ENCODE measurements around the gene C3AR1.
A peak's percentile ranks its signal among the peaks of the same experiment; 100 is the strongest.
"Not testable (repeated sequence)": the region's sequence is repeated elsewhere in the genome, so short reads cannot be mapped to it uniquely, and the experiment has no call there.

The C3AR1 gene

DNA sequence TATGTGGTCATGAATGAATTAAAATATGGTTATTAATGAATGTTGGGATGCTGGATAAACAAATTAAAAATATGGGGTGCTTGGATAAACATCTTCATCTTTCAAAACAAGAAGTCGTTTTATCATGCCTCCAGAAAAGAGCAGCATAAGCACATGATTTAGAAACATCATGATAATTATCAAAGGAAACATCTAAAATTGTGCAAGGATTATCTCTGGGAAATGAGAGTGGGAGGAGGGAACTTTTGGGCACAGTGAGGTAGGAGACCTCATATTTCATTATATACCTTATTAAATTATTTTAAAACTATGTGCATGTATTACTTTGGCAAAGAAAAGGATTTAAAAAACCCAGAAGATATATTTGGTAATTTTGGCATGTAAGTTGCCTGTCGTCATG lies 8.9 kb downstream of the C3AR1 start:
- DNase-seq = no peak

DNA sequence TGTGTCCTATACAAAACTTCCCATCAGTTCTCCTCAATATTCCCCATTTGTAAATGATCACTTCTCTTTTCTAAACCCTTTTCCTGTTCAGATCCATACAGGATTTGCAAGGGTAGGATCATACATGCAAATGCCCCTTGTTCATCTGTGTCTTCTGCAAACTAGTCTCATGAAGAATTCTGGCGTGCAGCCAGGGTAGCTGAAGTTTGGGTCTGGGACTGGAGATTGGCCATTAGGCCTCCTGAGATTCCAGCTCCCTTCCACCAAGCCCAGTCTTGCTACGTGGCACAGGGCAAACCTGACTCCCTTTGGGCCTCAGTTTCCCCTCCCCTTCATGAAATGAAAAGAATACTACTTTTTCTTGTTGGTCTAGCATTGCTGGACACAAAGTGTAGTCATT lies 11.3 kb downstream of the C3AR1 start:
- no peak for DNase-seq

DNA sequence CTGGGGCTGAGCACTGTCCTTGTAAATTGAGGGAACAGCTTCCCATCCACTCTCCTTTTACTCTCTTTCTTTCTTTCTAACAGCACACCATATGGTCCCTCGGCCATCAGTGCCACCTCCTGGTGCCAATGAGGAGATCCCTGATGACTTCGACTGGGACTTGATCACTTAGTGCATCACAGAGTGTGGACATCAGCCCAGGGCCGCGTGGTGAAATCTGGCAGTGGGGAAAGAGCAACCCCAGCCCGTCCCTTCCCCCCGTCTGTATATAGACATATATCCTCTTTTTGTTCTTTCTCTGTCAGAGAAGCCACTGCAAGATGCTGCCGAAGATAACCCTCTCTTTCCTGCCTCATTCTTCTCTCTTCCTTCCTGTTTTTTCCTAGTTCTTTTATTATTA lies 13.5 kb downstream of the C3AR1 start:
- no peak for DNase-seq

DNA sequence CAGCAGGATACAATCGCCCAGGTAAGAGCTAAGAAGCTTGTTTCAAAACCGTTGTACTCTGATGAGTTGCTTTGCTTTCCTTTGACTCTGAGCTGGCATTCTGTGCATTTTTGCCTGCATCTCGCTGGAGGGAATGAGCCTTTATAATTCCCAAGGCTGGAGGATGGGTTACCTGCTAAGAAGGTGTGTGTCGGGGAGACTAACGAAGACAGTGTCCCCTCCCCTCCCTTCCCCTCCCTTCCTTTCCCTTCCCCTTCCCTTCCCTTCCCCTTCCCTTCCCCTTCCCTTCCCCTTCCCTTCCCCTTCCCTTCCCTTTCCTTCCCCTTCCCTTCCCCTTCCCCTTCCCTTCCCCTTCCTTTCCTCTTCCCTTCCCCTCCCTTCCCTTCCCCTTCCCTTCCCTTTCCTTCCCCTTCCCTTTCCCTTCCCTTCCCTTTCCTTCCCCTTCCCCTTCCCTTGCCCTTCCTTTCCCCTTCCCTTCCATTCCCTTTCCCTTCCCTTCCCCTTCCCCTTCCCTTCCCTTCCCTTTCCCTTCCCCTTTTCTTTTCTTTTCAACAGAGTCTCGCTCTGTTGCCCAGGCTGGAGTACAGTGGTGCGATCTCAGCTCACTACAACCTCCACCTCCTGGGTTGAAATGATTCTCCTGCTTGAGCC lies 15.4 kb downstream of the C3AR1 start:
- no peak for DNase-seq

DNA sequence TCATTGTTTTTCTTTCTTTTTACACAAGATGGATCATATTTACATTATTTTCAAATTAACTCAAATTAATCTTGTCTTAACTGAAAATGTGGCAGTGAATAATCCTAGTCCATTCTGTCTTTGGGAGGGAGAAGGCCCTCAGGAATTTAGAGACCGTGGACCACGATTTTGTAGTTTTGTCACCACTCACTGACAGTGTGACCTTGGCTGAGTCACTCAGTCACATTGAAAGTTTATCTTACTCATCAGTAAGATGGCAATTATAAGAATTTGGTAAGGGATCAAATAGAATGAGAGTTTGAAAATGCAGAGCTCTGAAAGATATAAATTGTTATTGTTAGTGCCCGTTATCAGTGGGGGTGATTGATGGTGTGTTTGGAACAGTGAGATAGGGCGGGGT lies 17.3 kb downstream of the C3AR1 start:
- DNase-seq = no peak

DNA sequence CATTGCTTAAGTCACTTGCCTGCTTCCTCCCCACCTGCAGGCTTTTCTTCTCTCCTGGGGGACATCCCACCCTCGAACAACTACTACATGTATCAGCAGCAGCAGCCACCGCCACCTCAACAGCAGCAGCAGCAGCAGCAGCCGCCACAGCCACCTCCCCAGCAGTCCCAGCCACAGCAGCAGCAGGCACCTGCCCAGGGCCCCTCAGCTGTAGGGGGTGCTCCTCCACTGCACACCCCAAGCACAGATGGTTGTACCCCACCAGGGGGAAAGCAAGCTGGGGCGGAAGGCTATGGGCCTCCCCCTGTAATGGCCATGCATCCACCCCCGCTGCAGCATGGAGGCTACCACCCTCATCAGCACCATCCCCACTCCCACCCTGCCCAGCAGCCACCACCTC lies 18.3 kb downstream of the C3AR1 start:
- DNase-seq = no peak

DNA sequence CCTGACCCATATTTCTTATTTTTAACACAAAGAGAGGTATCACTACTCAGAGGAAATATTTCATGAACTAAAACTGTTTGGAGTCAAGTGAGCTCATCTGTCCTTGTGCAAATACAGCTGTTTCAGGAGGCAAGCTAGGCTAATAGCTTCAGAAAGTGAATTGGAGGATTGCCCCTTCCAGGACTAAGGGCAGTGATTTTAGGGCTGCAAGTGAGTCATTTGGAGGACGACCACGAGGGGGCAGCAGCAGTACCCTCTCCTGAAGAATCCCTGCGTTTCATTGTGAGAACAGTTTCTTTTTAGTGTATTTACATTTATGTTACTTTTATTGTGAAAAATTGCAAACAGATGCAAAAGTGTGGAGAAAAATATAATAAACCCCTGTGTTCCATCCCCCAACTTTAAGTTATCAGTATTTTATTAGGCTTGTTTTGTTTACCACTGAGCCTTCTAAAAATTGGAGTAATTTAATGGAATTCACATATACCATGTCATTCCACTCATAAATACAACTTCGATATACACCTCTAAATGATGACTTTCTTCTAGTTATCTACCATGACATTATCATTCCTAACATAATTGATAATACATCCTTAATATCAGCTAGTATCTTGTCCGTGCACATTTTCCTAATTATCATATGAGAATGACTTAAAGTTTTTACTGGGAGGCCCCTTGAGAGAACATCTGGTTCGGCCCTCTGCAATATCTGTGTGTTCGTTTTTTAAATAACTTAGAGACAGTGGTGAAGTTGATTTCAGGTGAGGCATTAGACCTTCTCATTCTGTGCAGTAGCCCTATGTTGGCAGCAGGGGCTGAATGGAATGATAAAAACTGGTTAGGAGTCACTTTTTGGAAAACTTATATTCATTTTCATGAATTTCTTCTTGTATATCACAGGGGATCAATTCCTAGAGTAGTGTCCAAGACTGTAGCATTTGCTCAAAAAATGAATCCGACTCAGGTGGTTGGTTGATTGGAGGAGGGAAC lies 19.9 kb downstream of the C3AR1 start:
- no peak for DNase-seq

DNA sequence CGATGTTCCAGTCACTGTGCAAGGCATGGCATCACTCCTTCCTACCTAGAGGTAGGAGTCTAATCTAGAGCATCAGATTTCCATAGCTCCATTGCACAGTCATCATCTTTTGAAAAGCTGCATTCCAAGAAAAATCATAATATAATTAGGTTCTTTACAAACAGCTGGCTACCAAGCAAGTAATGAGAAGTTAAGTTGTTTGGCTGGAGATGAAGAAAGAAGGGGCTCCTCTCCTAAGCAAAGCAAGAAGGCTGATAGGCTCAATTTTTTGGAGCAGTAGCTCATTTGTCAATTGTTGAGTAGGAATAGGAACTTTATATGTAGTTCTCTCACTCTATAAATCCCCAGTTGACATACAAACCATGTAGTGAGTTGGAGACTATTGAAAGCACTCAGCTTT lies 25.4 kb downstream of the C3AR1 start:
- no peak for DNase-seq

DNA sequence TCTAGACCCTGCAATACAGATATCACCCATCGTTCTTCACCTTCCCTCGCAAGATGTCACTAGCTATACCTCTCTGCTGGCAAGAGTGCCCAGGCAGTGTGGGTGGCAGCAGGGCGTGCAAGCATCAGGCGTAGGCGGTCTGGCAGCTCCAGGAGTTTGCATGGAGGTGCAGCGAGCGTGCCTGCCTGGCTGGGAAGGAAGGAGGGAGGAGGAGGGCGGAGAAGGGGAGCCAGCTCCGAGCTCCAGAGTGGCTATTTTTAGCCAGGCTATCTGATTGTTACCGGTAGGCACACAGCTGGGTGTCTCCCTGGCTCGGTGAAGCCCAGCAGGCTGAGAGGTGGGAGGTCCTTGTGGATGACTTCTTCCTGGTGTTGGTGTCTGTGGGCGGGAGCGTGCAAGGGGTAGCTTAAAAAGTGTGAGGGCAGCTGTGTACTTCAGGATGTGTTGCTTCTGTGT lies 27.5 kb downstream of the C3AR1 start:
- no peak for DNase-seq

DNA sequence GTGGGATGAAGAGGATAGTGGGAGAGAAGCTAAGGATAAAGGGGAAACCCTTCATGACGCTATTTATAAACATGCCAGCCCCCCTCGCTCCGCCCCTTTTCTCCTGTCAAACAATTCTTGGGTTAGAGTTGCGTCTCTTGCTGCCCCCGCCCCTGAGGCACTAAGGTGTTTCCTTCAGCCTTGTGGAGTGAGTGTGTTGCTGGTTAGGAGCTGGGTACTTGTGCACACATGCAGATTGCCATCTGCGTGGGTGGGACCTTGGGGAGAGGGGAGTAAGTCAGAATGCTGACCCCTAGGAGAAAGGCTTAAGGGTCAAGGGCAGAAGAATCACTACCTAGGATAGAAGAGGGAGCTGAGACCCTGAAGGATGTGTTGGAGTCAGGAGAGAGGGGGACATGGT lies 28.2 kb downstream of the C3AR1 start:
- DNase-seq = no peak

DNA sequence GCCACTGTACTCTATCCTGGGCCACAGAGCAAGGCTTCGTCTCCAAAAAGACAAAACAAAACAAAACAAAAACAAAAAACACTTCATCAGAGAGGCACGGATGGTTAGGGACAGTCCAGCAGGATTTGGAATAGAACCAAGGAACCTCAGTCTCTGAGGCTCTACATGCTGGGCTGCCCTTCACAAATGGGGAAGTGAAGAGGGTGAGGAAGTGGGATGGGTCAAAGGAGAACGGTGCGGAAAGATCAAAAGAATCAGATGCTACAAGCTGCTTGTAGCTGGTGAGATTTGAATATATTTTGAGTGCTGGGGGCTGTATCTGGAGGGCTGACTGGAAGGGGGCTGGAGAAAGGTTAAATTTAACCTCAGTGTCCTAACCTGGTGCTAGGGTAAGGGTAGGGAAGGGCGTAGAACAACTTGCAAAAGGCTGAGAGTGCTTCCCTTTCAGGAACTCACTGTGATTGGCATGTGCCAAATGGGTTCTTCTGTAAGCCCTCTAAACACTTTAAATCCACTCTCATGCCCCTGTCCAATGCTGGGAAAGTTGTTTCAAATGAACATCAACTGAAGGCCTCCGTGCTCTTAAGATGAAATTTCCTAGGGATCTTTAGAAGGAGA lies 29.0 kb downstream of the C3AR1 start:
- DNase-seq = peak; percentile 35

DNA sequence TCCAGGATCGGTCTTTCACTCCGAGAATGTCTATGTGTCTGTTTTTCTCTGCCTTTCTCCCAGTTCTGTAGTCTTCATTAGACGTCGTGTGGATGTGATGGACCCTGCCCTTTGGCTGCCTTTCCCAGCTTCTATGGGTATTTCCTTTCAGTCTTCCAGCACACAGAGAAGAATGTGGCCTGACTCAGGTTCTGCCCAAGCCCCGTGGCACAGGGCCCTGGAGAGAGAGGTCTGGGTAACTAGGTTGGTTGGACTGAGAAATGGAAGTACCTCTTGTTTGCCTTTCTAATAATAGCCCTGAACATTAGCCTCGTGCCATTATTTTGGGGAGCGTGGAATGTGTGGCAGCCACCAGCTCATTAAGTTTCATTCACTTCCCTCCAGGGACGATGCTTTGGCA lies 29.8 kb downstream of the C3AR1 start:
- DNase-seq = no peak

DNA sequence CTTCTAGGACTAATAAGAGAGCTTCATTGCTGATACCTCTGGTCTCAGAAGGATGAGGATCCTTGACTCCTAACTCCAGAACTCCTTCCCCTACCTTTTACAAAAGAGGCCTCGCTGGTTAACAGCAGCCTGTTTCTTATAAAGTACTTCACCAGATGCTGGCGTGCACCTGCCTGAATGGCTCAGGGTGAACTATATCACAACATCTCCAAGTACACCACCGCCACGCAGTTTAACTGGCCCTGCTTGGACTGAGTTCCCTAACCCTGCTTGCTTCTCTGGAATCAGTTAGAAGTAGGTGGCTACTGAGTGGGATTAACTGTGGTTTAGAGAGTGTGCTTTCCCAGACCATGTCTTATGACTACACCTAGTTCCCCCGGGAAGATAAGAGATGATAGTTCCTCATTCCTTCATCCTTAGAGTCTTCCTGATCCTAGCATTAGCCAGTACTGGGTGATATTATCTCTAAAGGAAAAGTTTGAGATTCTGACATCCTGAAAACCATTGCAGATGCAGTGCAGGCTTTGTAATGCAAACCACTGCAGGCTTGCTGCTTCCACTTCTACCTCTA lies 30.6 kb downstream of the C3AR1 start:
- DNase-seq = no peak

DNA sequence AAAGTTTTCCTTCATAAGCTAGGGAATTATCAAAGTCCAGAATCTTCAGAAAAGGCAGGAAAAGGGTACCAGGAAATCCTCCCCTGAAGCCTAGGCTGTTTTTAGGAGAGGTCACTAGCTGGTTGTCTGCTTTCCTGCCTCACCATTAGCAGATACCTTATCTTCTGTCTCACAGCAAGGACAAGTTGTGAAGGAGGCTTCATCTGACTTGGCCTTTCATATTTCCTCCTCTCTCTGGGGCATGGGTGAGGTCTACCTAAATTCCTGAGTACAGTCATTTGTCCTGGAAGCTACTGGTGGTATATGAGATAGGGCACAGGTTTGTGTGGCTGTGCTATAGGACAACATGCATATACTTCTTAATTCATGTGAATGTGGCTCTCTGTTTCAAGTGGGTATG lies 31.4 kb downstream of the C3AR1 start:
- no peak for DNase-seq

DNA sequence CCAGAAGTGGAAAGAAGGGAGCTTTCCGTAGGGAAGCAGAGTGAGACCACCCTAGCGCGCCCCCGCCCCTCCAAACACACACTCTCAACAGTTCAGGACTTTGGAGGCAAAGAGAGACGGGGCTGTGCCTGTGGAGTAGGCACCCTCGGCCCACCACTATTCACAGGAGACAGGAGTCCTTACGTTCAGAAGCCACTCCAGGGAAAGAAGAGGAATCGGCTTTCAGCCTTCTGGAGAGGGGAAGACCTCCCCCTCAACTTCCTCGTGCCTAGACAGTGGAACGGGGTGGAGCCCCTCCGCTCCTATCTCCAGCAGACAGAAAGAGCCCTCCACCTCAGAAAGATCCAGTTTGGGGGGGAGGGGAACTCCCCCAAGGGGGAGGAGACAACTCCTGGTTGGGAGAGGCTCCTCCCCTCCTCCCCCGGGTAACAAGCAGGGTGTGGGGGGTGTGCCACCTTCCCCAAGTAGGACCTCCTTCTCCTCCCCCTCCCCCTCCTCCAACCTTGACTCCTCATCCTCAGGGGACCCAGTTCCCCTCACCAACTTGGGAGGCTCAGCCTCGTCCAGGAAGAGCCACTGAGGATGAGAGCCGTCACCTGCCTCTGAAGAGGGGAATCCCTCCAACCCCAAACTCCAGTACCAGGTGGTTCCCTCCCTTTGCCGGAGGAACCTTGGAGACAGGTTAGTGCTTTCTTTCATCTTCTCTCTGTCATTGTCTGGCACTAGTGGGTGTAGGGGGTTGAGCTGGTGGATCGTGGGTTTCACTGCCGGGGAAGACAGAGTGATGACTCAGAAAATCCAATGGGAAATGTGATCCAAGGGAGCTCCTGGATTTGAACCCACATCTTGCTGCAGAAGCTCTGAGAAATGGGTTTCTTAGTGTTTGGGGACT lies 32.8 kb downstream of the C3AR1 start:
- no peak for DNase-seq

DNA sequence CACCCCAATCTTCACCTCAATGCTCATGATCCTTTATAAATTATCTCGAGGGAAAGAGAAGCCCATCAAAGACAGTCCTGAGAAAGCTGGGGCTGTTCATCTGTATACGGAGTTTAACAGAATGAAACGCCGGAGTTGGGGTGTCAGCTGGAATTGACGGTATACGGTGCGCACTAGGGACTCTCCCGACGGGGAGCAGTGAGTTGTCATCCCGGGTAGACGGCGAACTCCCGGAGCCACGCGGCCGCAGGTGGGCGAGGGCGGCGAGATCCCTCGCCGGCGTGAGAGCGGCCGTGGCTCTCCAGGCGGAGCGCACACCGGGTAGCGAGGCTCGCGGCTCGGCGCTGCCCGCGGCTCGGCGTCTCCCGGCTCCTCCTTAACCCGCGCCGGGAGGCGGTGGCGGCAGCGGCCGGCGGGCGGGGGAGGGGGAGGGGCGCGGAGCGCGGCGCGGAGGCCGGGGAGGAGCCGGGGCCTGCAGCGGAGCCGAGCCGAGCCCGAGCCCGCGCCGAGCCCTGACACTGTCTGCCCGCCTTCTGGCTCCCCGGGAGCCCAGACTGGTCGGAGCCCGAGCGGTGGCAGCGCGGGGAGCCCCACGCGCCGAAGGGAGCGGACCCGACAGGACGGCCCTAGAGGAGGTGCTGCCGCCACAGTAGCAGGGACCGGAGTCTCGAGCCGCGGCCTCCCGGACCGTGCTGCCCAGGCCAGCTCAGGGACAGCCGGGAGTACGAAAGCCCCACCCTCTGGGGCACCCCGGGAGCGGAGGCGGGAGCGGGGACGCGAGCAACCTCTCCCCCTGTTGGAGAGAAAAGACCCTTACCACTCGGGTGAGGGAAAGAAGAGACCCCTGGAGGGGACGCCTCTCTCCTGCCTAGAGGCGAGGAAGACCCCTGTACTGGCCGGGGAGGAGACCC lies 33.7 kb downstream of the C3AR1 start, which contains the start of gene FOXJ2:
FOXJ2 (plus strand) TSS at position 475 of the 911 bp plus-strand sequence. CDS start 7,117 bp downstream, outside the sequence.
- DNase-seq = no peak

DNA sequence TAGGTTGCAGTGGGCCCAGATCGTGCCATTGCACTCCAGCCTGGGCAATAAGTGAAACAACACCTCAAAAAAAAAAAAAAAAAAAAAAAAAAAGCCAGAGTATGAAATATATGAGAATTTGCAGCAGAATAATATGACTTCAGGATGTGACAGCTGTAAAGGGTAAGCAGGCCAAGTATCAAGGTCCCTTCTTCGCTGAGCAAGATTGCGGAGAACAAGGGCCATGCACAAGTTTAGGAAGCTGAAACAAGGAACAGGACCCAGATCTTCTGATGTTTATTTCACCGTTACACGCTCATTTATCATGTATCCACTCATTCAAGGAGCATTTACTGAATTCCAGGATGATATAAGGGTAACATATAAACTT lies 34.3 kb downstream of the C3AR1 start:
- no peak for DNase-seq

DNA sequence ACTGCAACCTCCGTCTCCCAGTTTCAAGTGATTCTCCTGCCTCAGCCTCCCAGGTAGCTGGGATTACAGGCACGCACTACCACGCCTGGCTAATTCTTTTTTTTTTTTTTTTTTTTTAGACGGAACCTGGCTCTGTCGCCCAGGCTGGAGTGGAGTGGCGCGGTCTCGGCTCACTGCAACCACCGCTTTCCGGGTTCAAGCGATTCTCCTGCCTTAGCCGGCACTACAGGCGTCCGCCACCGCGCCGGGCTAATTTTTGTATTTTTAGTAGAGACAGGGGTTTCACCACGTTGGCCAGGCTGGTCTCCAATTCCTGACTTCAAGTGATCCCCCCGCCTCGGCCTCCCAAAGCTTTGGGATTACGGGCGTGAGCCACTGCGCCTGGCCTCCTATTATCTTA lies 35.1 kb downstream of the C3AR1 start:
- DNase-seq = not testable (repeated sequence)

DNA sequence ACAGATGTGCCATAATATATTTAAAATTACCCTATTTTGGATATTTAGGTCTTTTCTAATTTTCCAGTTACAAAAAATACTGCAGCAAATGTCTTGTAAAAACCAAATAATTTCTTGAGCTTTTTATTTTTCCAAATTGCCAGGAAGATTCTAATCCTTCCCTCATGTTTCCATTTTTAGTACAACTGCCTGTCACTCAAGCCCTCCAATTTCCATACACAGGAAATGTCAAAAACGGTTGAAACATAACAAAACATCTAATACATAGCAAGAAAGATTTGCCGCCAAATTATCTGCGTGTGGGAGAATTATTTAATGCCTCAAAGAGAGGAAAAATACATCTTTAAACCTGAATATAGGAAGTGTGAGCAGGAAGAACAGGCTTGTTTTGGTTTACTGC lies 36.0 kb downstream of the C3AR1 start:
- DNase-seq = no peak

DNA sequence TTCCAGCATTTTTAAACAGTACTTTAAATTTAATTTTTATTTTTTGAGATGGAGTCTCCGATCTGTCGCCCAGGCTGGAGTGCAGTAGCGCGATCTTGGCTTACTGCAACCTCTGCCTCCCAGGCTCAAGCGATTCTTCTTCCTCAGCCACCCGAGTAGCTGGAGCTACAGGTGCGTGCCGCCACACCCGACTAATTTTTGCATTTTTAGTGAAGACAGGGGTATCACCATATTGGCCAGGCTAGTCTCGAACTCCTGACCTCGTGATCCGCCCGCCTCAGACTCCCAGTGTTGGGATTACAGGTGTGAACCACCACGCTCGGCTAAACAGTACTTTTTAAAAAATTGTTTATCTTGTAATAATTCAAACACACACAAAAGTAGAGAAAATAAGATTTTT lies 37.9 kb downstream of the C3AR1 start:
- DNase-seq = no peak

DNA sequence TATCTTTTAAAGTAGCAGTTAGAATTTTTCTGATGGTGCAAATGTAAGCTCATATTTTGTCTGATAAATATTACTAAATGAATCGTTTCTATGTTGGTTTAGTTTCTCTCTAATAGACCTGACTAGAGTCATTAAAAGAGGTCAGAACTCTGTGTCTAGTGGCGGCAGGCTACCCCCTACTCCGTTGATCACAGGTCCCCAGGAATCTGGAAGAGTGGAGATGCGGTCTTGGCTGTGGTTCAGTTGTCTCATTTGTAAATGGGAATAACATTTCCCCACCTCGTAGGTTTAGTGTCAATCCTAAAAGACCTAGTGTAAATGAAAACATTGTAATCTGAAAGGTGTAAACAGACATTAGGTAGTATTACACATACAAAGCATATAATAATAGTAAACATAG lies 38.3 kb downstream of the C3AR1 start:
- DNase-seq = no peak

All from SIG-M5 (cell line).